Gastroesophageal sphincter (tissue), 4 donors: Measurements from ENCODE around the gene BFSP1. TPM values are rescaled to one million over a fixed set of nuclear protein-coding genes. Genes with fewer than 3 reads are reported as not detected.
A peak's percentile ranks its signal among the peaks of the same experiment; 100 is the strongest.

Experiments
- ATAC-seq: fragments of 150-250 bp; one replicate; pipeline ENCODE4 v1.9.1; 2016; ENCODE audit warnings: mild to moderate bottlenecking, moderate library complexity
- H3K27ac ChIP-seq, 4 donors: fragments of 200-600 bp; sonication (generic) in 3 of 4; 1 replicate in 3 of 4; 2 replicates in 1 of 4; pipeline ENCODE4 v1.5.1; 2016 to 2019
- H3K27me3 ChIP-seq: fragments of 200-600 bp; sonication (generic); one replicate; pipeline ENCODE4 v1.5.1; 2019
- H3K36me3 ChIP-seq, 2 donors: fragments of 200-600 bp; sonication (generic); one replicate each; pipeline ENCODE4 v1.5.1; 2019; ENCODE audit warnings: control low read depth in 1 of 2
- H3K4me1 ChIP-seq, 3 donors: fragments of 200-600 bp; sonication (generic); 1 replicate in 2 of 3; 2 replicates in 1 of 3; pipeline ENCODE4 v1.5.1; 2016 to 2019; ENCODE audit warnings: control low read depth in 2 of 3
- H3K4me3 ChIP-seq, 2 donors: fragments of 200-600 bp; sonication (generic); one replicate each; pipeline ENCODE4 v1.5.1; 2019; ENCODE audit warnings: mild to moderate bottlenecking in 1 of 2, moderate library complexity in 1 of 2
- H3K9me3 ChIP-seq, 3 donors: fragments of 200-600 bp; sonication (generic); one replicate each; pipeline ENCODE4 v1.5.1; 2017 to 2019; ENCODE audit warnings: control low read depth in 2 of 3
- EP300 ChIP-seq: sonication (generic); formaldehyde crosslinking; IDR thresholded peaks from one replicate; pipeline ENCODE4 v1.6.1; 2017; ENCODE audit warnings: antibody characterized with exemption, mild to moderate bottlenecking
- POLR2A ChIP-seq, 2 donors: fragments of 450-650 bp; IDR thresholded peaks; one replicate each; pipeline ENCODE4 v1.6.1; 2017; ENCODE audit warnings: antibody characterized with exemption in 2 of 2, mild to moderate bottlenecking in 2 of 2, moderate library complexity in 1 of 2
- POLR2AphosphoS5 ChIP-seq: sonication (generic); formaldehyde crosslinking; IDR thresholded peaks from one replicate; pipeline ENCODE4 v1.6.1; 2017; ENCODE audit warnings: antibody characterized with exemption
- WGBS, 2 donors: methylation state at CpG; one replicate each; pipeline ENCODE4 v1.1.5; 2018; ENCODE audit warnings: low coverage in 1 of 2; 5-methylcytosine and 5-hydroxymethylcytosine counted together
- total RNA-seq, 4 donors: library from RNA; depleted of rRNA; stranded (reverse); fragments of >200 nt; gene quantifications; one replicate each; pipeline ENCODE4 v1.1.0, GENCODE V29; 2016
- TF ChIP-seq, protein P1 (sequence below), 4 experiments: fragments of 200-600 bp in 2 of 4; fragments of 450-650 bp in 2 of 4; sonication (generic) in 1 of 4; IDR thresholded peaks; one replicate each; pipeline ENCODE4 v1.5.1; 2017 to 2019; ENCODE audit warnings: antibody characterized with exemption in 4 of 4, mild to moderate bottlenecking in 2 of 4, moderate library complexity in 2 of 4

The BFSP1 gene
- total RNA-seq, 4 donors from 2014 or later, result 2.0 to 5.9 (median 5.0) TPM

DNA sequence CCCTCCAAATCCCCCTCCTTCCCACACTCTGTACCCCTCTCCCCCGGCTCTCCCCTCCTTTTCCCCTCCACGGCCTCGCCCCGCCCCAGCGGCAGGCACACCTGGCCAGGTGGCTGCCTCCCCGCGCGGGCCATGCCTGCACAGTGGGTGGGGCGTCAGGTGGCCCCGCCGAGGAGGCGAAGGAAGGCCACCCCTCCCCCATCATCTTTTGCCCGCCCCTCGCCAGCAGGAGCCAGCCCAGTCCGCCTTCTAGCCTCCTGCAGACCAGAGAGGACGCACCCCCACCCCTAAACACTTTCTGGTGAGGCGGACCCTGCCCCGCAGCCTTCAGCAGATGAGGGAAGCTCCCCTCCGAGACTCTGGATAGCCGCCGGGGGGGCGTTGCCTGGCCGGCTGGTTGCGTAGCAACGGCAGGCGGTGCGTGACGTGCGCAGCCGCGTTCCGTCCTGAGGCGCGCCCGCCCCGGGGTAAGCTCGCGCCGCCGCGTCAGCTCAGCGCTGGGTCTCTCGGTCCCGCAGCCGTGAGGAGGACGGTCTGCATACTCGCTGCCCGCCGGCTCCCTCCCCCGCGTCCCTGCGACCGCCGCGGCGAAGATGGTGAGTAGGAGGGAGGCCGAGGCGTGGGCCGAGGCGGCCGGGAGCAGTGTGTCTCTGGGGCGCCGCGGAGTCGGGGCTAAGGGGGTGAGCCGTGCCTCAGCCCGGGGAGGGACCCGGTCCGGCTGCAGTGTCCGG, 38.6 kb upstream of the BFSP1 start, which contains the start of gene DSTN:
Gene DSTN, plus strand, starts transcription at position 460 of the 731 bp plus-strand sequence. Its CDS starts 134 bp downstream, at position 594.
- TF ChIP-seq EP300 (peak; percentile 34), POLR2AphosphoS5 (peak; percentile 99), POLR2A (IDR thresholded peaks at IDR 0.05) (peak; percentile 99)
- TF ChIP-seq, protein P1, sequence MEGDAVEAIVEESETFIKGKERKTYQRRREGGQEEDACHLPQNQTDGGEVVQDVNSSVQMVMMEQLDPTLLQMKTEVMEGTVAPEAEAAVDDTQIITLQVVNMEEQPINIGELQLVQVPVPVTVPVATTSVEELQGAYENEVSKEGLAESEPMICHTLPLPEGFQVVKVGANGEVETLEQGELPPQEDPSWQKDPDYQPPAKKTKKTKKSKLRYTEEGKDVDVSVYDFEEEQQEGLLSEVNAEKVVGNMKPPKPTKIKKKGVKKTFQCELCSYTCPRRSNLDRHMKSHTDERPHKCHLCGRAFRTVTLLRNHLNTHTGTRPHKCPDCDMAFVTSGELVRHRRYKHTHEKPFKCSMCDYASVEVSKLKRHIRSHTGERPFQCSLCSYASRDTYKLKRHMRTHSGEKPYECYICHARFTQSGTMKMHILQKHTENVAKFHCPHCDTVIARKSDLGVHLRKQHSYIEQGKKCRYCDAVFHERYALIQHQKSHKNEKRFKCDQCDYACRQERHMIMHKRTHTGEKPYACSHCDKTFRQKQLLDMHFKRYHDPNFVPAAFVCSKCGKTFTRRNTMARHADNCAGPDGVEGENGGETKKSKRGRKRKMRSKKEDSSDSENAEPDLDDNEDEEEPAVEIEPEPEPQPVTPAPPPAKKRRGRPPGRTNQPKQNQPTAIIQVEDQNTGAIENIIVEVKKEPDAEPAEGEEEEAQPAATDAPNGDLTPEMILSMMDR (IDR thresholded peaks at IDR 0.05), result no peak
- ATAC-seq, result peak; percentile 86
- Histone ChIP-seq H3K36me3 (no peaks in the 10 kb centered on the region), H3K27ac (peak within 1 kb of the TSS; percentile 99 to 100 (median 100)), H3K4me1 (peaks cover 4 to 60% (median 10%) of the 10 kb centered on the region in 3 donors), H3K27me3 (no peaks in the 10 kb centered on the region), H3K4me3 (peak within 1 kb of the TSS; percentile 95 to 98), H3K9me3 (no peaks in the 10 kb centered on the region)
- 1% methylated on average over 16 of the region's 70 CpGs; no CpG with 5 or more reads in 1 of the 2 donors for WGBS, 2 donors

GRCh38 chr20:17568972-17569521, 37.9 kb upstream of the BFSP1 start:
- TF ChIP-seq POLR2AphosphoS5, result peak; percentile 96
- TF ChIP-seq, protein P1 (IDR thresholded peaks at IDR 0.05), result peak in 1 of 4 experiments; percentile 9
- TF ChIP-seq EP300, result peak; percentile 59
- peak; percentile 65 to 72 for TF ChIP-seq POLR2A (IDR thresholded peaks at IDR 0.05)
- H3K4me1 ChIP-seq, result peaks cover 4 to 62% (median 11%) of the 10 kb centered on the region in 3 donors
- 0% methylated on average over 13 to 29 of the region's 38 CpGs for WGBS, 2 donors
- no peaks in the 10 kb centered on the region for H3K36me3 ChIP-seq
- ATAC-seq, result peak; percentile 89
- H3K27ac ChIP-seq, result peak overlapping the region; percentile 99 to 100 (median 100)
- H3K4me3 ChIP-seq, result peak overlapping the region; percentile 95 to 98
- no peaks in the 10 kb centered on the region for H3K27me3 ChIP-seq
- no peaks in the 10 kb centered on the region for H3K9me3 ChIP-seq

DNA sequence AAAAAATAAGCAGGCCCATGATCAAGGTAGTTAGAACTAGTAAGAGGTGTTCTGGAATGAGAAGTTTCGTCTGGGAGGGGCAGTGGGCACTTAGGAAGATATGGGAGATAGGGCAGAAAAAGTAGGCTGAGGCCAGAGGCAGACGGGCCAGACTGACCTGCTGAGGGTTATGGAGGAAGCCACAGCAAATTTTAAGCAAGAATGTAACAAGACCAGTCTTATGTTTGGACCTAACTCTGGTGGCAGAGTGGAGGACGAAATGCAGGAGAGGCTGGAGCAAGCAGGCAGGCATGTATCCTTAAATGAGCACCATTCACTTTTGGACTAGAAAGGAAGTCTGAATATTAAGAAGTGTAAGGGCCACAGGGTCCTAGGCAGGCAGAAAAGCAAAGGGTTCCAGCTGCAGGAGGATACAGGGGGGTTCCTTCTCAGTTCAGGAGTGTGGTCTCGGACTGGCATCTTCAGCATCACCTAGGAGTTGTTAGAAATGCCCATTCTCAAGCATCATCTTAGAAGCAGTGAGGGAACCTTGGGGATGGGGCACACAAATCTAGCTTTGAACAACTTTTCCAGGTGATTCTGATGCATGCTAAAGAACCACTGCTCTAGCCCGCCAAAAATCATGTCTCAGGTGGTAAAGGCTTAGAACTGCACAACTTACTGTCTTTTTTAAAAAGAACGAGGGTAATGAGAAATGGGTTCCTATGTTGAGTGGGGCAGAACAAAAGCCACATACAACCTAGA, 37.0 kb upstream of the BFSP1 start:
- Histone ChIP-seq H3K9me3 (no peaks in the 10 kb centered on the region), H3K27ac (peak overlapping the region; percentile 99 to 100 (median 100)), H3K27me3 (no peaks in the 10 kb centered on the region), H3K4me1 (peaks cover 4 to 63% (median 15%) of the 10 kb centered on the region in 3 donors), H3K4me3 (peak overlapping the region; percentile 95 to 98), H3K36me3 (no peaks in the 10 kb centered on the region)
- TF ChIP-seq EP300 (no peak), POLR2AphosphoS5 (no peak), POLR2A (IDR thresholded peaks at IDR 0.05) (no peak)
- TF ChIP-seq, protein P1 (IDR thresholded peaks at IDR 0.05), result peak in 1 of 4 experiments; percentile 42
- 37 to 38% methylated on average over 4 to 6 of the region's 6 CpGs for WGBS, 2 donors
- no peak for ATAC-seq

DNA sequence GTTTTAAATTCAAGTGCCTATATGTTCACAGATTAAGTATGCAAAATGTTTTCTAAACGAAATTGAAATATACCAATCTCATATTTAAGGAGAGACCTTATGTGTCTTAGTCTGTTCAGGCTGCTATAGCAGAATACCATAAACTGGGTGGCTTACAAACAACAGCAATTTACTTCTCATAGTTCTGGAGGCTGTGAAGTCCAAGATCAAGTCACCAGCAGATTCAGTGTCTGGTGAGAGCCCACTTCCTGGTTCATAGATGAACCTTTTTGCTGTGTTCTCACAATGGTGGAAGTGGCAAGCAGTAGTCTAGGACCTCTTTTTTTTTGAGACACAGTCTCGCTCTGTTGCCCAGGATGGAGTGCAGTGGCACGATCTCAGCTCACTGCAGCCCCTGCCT, 35.2 kb upstream of the BFSP1 start:
- ATAC-seq, result no peak

More for the DNA sequence above, 35.2 kb upstream of the BFSP1 start:
- no peak overlapping the region for H3K4me3 ChIP-seq
- no peaks in the 10 kb centered on the region for H3K36me3 ChIP-seq
- no peaks in the 10 kb centered on the region for H3K9me3 ChIP-seq
- WGBS, 2 donors, result 97 to 100% methylated on average over 1 to 3 of the region's 3 CpGs
- H3K4me1 ChIP-seq, result peaks cover 4 to 71% (median 15%) of the 10 kb centered on the region in 3 donors
- TF ChIP-seq EP300 (no peak), POLR2A (IDR thresholded peaks at IDR 0.05) (no peak)
- TF ChIP-seq, protein P1 (IDR thresholded peaks at IDR 0.05), result no peak
- peak overlapping the region; percentile 99 to 100 (median 100) for H3K27ac ChIP-seq
- no peaks in the 10 kb centered on the region for H3K27me3 ChIP-seq
